ENCODE measurements around the gene RAB19. TPM values are rescaled to one million over a fixed set of nuclear protein-coding genes. Genes with fewer than 3 reads are reported as not detected.

RAB19 gene
- polyA plus RNA-seq, 1 donor from 2014 or later: not detected

DNA sequence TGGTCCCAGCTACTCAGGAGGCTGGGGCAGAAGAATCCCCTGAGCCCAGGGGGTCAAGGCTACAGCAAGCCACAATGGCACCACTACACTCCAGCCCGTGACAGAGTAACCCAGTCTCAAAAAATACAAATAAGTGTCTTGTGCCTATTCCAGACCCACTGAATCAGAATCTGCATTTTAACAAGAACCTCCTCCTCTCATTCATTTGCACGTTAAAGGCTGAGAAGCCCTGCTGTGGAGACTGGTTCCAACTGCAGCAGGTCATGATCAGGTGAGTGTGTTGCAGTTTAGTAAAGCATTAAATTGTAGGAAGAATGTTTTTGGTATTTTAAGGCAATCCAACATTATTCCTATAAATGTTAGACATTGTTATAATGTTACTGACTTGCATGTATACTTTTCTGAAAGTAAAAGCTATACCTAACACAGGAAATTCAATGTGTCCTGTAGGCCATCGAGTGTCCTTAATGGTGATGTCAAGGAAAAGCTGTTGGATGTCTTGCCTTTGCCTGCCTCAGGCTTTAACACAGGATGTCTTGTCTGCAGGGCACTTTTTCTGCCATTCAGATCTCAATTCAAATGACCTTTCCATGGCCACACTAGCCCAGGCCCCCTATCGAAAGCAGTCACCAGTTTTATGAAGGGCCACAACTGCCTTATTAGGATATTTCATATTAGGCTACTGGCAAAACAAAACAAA is 45.1 kb downstream of the RAB19 start:
- Histone ChIP-seq H3K9me3 (ENCODE audit: low read length) (no peaks in the 10 kb centered on the region), H3K36me3 (ENCODE audit: insufficient read depth, low read length) (no peaks in the 10 kb centered on the region), H3K27me3 (ENCODE audit: insufficient read depth, low read depth, low read length) (no peaks in the 10 kb centered on the region), H2AFZ (ENCODE audit: low read depth, low read length) (no peak overlapping the region), H3K4me2 (ENCODE audit: low read length) (no peak overlapping the region), H3K9me2 (ENCODE audit: insufficient read depth, low read length) (no peaks in the 10 kb centered on the region), H3K79me2 (replicated peaks; ENCODE audit: insufficient read depth, low read length) (no peaks in the 10 kb centered on the region), H3K9ac (ENCODE audit: low read length) (no peak overlapping the region), H4K20me1 (ENCODE audit: insufficient read depth) (no peaks in the 10 kb centered on the region), H3K27ac (ENCODE audit: low read length) (no peak overlapping the region), H3F3A (ENCODE audit: insufficient read depth, low read length, poor library complexity, severe bottlenecking) (no peaks in the 10 kb centered on the region), H3K4me3 (ENCODE audit: low read length) (no peak overlapping the region)
- no peak for TF ChIP-seq RAD21 (conservative IDR thresholded peaks at IDR 0.05)
- no peak for TF ChIP-seq POLR2AphosphoS5 (IDR thresholded peaks at IDR 0.05)
- TF ChIP-seq, protein P1, sequence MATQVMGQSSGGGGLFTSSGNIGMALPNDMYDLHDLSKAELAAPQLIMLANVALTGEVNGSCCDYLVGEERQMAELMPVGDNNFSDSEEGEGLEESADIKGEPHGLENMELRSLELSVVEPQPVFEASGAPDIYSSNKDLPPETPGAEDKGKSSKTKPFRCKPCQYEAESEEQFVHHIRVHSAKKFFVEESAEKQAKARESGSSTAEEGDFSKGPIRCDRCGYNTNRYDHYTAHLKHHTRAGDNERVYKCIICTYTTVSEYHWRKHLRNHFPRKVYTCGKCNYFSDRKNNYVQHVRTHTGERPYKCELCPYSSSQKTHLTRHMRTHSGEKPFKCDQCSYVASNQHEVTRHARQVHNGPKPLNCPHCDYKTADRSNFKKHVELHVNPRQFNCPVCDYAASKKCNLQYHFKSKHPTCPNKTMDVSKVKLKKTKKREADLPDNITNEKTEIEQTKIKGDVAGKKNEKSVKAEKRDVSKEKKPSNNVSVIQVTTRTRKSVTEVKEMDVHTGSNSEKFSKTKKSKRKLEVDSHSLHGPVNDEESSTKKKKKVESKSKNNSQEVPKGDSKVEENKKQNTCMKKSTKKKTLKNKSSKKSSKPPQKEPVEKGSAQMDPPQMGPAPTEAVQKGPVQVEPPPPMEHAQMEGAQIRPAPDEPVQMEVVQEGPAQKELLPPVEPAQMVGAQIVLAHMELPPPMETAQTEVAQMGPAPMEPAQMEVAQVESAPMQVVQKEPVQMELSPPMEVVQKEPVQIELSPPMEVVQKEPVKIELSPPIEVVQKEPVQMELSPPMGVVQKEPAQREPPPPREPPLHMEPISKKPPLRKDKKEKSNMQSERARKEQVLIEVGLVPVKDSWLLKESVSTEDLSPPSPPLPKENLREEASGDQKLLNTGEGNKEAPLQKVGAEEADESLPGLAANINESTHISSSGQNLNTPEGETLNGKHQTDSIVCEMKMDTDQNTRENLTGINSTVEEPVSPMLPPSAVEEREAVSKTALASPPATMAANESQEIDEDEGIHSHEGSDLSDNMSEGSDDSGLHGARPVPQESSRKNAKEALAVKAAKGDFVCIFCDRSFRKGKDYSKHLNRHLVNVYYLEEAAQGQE (IDR thresholded peaks at IDR 0.05; ENCODE audit: borderline replicate concordance): no peak
- no peak for TF ChIP-seq EP300 (conservative IDR thresholded peaks at IDR 0.05; ENCODE audit: poor library complexity, severe bottlenecking)
- TF ChIP-seq SMC3 (conservative IDR thresholded peaks at IDR 0.05; ENCODE audit: poor library complexity): no peak
- TF ChIP-seq MXI1 (conservative IDR thresholded peaks at IDR 0.05; ENCODE audit: poor library complexity, severe bottlenecking): no peak
- no peak for TF ChIP-seq EZH2 (IDR thresholded peaks at IDR 0.05; ENCODE audit: borderline replicate concordance, insufficient read depth, low read length, poor library complexity, severe bottlenecking)
- no peak for TF ChIP-seq TAF1 (IDR thresholded peaks at IDR 0.05; ENCODE audit: low read depth)
- TF ChIP-seq, protein P2, sequence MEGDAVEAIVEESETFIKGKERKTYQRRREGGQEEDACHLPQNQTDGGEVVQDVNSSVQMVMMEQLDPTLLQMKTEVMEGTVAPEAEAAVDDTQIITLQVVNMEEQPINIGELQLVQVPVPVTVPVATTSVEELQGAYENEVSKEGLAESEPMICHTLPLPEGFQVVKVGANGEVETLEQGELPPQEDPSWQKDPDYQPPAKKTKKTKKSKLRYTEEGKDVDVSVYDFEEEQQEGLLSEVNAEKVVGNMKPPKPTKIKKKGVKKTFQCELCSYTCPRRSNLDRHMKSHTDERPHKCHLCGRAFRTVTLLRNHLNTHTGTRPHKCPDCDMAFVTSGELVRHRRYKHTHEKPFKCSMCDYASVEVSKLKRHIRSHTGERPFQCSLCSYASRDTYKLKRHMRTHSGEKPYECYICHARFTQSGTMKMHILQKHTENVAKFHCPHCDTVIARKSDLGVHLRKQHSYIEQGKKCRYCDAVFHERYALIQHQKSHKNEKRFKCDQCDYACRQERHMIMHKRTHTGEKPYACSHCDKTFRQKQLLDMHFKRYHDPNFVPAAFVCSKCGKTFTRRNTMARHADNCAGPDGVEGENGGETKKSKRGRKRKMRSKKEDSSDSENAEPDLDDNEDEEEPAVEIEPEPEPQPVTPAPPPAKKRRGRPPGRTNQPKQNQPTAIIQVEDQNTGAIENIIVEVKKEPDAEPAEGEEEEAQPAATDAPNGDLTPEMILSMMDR (IDR thresholded peaks at IDR 0.05; ENCODE audit: poor library complexity, severe bottlenecking): no peak

DNA sequence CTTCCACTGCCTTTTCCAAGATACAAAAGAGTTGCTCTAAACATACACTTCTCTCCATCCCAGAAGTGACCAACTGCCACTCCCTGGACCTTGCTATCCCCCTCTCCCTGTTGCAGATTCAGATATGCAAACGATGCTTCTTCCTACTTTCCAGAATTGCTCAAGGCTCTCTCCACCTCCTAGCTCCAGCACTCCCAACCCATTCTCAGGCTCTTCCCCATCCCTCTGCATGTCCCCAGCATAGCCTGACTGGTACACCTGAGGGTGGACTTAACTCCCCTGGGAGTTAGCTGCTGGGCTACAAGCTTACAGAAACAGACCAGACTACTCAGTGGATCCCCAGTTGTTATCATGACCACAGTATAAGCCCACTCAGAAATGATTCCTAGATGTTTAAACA is 47.9 kb downstream of the RAB19 start:
- Histone ChIP-seq H3K9me2 (ENCODE audit: insufficient read depth, low read length) (no peaks in the 10 kb centered on the region), H3F3A (ENCODE audit: insufficient read depth, low read length, poor library complexity, severe bottlenecking) (no peaks in the 10 kb centered on the region), H3K4me2 (ENCODE audit: low read length) (no peak overlapping the region), H3K79me2 (replicated peaks; ENCODE audit: insufficient read depth, low read length) (no peaks in the 10 kb centered on the region), H3K27me3 (ENCODE audit: insufficient read depth, low read depth, low read length) (no peaks in the 10 kb centered on the region), H3K27ac (ENCODE audit: low read length) (no peak overlapping the region), H3K4me3 (ENCODE audit: low read length) (no peak overlapping the region), H3K9ac (ENCODE audit: low read length) (no peak overlapping the region), H3K9me3 (ENCODE audit: low read length) (no peaks in the 10 kb centered on the region), H3K36me3 (ENCODE audit: insufficient read depth, low read length) (no peaks in the 10 kb centered on the region), H4K20me1 (ENCODE audit: insufficient read depth) (no peaks in the 10 kb centered on the region), H2AFZ (ENCODE audit: low read depth, low read length) (no peak overlapping the region)
- TF ChIP-seq RAD21 (conservative IDR thresholded peaks at IDR 0.05): no peak
